ENCODE measurements around the gene TNS3. TPM values are rescaled to one million over a fixed set of nuclear protein-coding genes. Genes with fewer than 3 reads are reported as not detected.

TNS3 gene
- total and polyA plus RNA-seq, 10 of the 15 experiments (the other 5 are each of a cell fraction or from before 2014, with no cell fraction given), result 0.27 to 2.7 (median 0.79) TPM

GRCh38 chr7:47255441-47255840, 326.5 kb downstream of the TNS3 start (continued):
- TF ChIP-seq NFYB (IDR thresholded peaks at IDR 0.05; ENCODE audit: insufficient read depth, low read depth, low read length) (no peak), IRF5 (IDR thresholded peaks at IDR 0.05; ENCODE audit: borderline replicate concordance) (no peak), PBX3 (IDR thresholded peaks at IDR 0.05; ENCODE audit: insufficient replicate concordance, low read depth, low read length) (no peak), ZNF24 (IDR thresholded peaks at IDR 0.05) (no peak), TCF12 (IDR thresholded peaks at IDR 0.05; ENCODE audit: low read depth, low read length) (no peak), BACH1 (IDR thresholded peaks at IDR 0.05; ENCODE audit: borderline replicate concordance) (no peak), ZBTB4 (CRISPR knock-in tag; IDR thresholded peaks at IDR 0.05) (no peak), ZNF687 (IDR thresholded peaks at IDR 0.05) (no peak), CBFB (IDR thresholded peaks at IDR 0.05; ENCODE audit: low read depth) (no peak), CEBPB (IDR thresholded peaks at IDR 0.05; ENCODE audit: borderline replicate concordance in 1 of 2, low read depth in 2 of 2, low read length in 2 of 2) (no peak), ZNF217 (IDR thresholded peaks at IDR 0.05) (no peak), RUNX3 (IDR thresholded peaks at IDR 0.05; ENCODE audit: low read length) (no peak)

Data from GM12878 (cell line).